GM18502 (cell line): Measurements from ENCODE around the gene ZBP1.
"Not testable (repeated sequence)": the region's sequence is repeated elsewhere in the genome, so short reads cannot be mapped to it uniquely, and the experiment has no call there.

Experiments used
- ATAC-seq: cut with Tn5 transposase; IDR thresholded peaks from one replicate; pipeline ENCODE4 v1.9.1; 2021; ENCODE audit warnings: mild to moderate bottlenecking; ENCODE audit not compliant: unreplicated experiment, poor library complexity

Gene ZBP1

GRCh38 chr20:57647933-57648785 lies 27.9 kb upstream of the ZBP1 start:
- ATAC-seq: no peak

DNA sequence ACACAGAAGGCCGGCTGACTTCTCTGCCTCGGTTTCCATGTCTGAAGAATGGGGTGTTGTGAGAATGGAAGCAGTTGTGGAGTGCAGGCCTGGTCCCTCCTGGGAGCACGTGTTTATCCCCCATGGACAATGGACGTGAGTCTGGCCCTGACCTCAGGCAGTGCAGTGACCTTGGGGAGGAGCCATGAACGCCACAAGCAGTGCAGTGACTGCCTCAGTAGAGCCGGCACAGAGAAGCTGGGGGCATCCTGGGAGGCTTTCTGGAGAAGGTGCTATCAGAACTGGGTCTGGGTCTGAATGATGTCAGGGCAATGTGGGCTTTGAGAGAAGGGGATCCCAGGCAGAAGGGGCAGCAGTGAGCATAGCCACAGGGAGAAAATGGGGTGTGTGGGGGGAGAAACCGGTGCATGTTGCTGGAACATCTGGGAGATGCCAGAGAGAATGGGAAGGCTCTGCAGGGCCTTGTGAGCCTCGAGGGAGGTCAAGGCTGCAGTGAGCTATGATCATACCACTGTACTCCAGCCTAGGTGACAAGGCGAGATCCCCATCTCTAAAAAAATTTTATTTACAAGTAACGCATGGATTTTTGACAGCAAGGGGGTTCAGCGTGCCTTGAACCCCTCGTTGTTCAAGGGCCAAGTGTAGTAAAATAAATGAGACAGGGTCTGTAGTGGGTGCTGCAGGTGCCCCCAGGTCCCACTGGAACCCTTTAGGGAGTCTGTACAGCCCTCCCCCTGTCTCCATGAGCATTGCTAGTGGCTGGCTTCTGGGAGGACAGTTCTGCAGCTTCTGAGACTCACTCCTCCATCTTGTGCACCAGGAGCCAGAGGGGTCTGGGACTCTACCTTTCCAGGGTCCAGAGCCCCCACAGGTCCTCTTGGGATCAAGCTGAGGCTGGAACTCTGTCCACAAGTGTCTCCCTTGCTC lies 27.0 kb upstream of the ZBP1 start:
- no peak for ATAC-seq

DNA sequence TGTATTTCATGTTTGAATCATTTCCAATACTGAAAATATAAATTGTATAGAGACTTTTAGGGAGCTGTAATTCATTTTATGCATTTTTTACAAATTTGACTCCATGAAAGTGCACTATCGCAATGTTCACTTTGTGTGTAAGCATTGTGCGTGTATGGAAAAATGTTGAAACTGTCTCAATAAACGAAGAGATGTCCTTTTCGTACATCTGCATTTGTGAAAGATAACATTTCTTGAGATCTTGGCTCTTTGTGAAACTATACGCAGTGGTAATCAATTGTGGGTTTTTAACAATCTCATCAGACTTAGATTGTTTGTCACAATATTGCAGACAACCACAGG lies 18.6 kb upstream of the ZBP1 start:
- no peak for ATAC-seq

DNA sequence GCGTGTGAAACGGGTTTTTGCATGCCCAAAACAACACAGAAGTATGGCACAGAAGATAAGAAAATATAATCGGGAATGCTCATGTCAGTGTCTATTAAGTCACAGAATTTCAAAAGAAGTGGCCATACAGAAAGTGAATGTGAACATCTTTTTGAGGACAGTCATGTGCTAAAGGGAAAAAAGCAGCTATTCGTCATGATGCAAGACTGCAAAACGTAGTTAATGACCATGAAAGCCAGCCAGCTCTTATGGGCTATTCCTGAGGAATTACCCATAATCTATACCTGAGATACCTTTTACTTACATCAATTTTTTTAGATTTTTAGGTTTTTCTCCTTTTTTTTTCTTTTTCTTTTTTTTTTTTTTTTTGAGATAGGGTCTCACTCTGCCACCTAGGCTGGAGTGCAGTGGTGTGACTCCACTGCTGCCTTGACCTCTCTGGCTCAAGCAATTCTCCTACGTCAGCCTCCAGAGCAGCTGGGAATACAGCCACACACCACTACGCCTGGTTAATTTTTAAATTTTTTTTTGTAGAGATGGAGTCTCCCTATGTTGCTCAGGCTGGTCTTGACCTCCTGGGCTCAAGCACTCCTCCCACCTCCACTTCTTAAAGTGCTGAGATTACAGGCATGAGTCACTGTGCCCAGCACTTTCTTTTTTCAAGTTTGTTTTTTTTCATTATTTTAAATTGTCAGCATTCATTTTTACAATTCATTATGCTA lies 18.1 kb upstream of the ZBP1 start:
- no peak for ATAC-seq

- ATAC-seq: no peak
Observed at GRCh38 chr20:57633945-57634491, 13.8 kb upstream of the ZBP1 start.

DNA sequence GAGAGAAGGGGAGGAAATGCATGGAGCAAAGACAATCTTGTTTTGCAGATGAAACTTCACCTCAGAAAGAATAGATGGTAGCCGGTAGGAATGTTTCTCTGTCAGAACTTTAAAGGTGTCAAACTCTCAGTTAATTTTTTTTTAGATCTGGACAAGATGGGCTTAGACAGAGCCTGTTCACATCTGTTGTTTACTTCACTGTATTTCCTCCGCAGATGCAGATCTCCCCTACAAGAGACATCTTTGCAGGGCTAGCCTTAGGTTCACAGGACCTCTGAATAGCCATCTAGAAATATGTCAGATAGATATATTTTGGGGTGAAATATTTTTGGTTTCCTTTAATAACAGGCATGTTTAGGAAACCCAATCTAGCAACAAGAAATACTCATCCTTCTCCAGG lies 12.1 kb upstream of the ZBP1 start:
- no peak for ATAC-seq

- no peak for ATAC-seq
Observed at GRCh38 chr20:57630061-57630460, 9.8 kb upstream of the ZBP1 start.

DNA sequence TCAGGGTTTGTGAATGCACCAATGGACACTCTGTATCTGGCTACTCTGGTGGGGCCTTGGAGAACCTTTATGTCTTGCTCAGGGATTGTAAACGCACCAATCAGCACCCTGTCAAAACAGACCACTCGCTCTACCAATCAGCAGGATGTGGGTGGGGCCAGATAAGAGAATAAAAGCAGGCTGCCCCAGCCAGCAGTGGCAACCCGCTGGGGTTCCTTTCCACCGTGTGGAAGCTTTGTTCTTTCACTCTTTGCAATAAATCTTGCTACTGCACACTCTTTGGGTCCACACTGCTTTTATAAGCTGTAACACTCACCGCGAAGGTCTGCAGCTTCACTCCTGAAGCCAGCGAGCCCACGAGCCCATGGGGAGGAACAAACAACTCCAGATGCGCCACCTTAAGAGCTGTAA lies 9.3 kb upstream of the ZBP1 start:
- ATAC-seq: not testable (repeated sequence)

- not testable (repeated sequence) for ATAC-seq
Observed at GRCh38 chr20:57628962-57629308, 8.7 kb upstream of the ZBP1 start.

DNA sequence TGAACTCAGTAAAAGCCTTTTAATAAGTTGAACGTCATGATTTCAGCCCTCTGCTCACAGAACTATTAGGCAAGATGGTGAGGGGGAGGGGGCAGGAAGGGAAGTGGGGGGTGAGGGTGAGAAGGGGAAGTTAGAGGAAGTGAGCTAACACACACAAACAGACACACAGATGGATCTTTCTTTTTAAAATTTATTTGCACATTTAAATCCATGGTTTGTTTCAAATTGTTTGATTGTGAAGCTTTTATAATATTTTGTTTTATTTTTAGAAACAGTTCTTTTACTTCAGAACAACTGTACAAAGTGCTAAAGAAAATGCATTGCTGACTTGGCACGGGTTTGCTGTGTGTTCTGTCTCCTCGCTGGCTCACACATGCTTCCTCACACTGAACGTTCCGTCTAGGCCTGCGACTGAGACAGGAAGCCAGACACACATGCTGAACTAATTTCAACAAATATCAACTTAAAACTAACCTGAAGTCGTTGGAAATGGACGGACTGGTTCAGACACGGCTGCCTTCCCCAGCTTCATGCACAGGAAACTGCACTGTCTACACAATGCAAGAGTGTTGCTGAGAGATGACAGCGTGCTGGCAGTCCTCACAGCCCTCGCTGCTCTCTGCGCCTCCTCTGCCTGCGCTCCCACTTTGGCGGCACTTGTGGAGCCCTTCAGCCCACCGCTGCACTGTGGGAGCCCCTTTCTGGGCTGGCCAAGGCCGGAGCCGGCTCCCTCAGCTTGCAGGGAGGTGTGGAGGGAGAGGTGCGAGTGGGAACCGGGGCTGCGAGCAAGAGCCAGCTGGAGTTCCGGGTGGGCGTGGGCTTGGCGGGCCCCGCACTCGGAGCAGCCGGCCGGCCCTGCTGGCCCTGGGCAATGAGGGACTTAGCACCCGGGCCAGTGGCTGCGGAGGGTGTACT lies 8.1 kb upstream of the ZBP1 start:
- peak; percentile 55 for ATAC-seq

DNA sequence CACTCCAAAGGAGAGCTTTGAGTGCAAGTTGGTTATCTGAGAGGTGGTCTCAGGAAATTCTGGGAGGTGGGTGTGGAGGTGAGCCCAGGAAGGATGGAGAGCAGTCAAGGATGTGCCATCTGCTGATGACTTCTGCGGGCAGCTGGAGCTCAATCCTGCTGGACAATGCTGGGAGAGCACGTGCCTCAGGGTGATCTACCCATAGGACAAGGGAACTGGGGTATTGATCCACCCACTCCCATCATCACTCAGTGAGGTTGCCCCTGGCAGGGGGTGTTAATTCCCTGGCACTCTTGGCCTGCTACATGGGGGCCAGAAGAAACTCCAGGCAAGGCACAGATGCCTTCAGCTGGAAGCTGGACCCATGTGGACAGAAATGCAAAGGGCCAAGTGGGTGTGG lies 7.1 kb upstream of the ZBP1 start:
- no peak for ATAC-seq

DNA sequence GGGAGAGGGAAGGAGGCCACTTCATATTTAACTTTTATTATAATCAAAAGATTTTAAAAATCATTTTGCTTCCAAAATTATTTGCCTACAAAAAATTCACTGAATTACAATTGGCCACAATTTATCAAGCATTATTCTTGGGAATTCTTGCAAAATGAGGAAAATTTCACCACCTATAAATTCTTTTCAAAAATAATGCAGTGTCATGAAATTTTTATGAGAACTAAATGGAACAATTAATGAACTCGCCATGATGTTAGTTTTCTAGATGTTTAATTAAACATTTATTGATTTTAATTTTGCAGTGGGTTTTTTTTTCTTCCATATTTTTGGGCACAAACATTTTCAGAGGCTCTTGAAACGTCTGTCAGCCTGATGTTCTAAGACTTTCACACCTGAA lies 5.8 kb upstream of the ZBP1 start:
- no peak for ATAC-seq

GRCh38 chr20:57625181-57625958 lies 5.1 kb upstream of the ZBP1 start:
- ATAC-seq: no peak

DNA sequence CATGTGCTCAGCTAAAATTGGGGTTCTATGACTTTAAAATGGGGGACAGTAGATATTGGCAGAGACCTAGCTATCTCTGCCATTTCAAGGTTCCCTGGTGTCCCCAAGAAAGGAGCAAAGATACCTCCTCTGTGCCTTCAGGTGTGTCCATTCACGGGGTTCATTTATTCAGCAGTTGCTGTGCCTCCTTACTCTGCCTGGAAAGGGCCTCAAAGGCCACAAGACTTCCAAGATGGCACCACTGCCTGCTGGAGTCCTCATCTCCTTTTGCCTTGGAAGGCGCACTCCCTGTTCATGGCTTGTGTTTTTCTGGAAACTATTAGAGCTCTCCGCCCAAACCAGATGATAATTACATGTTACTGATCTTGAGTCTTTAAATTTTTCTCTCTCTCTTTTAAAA lies 3.9 kb upstream of the ZBP1 start:
- no peak for ATAC-seq

- no peak for ATAC-seq
Observed at GRCh38 chr20:57622579-57623381, 2.6 kb upstream of the ZBP1 start.

- ATAC-seq: no peak
Observed at GRCh38 chr20:57622201-57622570, 2.0 kb upstream of the ZBP1 start.

- ATAC-seq: no peak
Observed at GRCh38 chr20:57621421-57622200, 1.4 kb upstream of the ZBP1 start.
